Left forelimb (tissue), 1 donor: Measurements from ENCODE around the gene GALNT7.
"Not testable (repeated sequence)": the region's sequence is repeated elsewhere in the genome, so short reads cannot be mapped to it uniquely, and the experiment has no call there.

Experiments
- DNase-seq: peaks from one replicate; pipeline ENCODE4 v3.0.0-alpha.2; 2018; ENCODE audit warnings: low spot score

The GALNT7 gene, protein sequence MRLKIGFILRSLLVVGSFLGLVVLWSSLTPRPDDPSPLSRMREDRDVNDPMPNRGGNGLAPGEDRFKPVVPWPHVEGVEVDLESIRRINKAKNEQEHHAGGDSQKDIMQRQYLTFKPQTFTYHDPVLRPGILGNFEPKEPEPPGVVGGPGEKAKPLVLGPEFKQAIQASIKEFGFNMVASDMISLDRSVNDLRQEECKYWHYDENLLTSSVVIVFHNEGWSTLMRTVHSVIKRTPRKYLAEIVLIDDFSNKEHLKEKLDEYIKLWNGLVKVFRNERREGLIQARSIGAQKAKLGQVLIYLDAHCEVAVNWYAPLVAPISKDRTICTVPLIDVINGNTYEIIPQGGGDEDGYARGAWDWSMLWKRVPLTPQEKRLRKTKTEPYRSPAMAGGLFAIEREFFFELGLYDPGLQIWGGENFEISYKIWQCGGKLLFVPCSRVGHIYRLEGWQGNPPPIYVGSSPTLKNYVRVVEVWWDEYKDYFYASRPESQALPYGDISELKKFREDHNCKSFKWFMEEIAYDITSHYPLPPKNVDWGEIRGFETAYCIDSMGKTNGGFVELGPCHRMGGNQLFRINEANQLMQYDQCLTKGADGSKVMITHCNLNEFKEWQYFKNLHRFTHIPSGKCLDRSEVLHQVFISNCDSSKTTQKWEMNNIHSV

DNA sequence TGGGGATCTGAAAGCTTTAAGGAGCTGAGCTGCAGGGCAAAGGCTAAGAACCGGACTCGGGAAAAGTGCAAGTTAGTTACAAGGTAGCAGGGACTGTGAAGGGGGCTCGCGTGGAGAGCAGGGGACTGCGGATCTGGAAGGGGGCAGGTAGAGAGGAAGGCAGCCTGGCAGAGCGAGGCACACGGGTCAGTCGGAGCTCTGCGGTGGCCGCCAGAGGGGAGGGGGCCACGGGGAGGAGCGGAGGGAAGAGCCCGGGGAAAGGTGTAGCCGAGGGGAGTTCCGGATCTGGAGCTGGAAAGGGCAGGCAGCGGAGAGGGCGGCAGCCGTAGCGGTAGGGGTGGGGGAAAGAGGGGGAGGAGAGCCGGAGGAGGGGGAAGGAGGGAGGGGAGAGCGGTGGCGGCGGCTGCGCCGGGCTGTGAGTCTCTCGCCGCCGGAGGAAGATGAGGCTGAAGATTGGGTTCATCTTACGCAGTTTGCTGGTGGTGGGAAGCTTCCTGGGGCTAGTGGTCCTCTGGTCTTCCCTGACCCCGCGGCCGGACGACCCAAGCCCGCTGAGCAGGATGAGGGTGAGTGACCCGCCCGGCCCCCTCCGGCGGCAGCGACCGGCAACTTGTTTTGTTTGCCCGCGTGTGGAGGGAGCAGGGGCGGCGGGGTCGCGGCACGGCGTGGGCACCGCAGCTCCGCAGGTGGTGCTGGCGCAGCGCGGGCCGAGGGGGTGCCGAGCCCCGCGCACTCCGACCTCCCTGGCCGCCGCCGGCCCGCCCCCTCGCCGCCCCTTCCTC is at the start of gene GALNT7:
Gene GALNT7, plus strand, starts transcription at position 416 of the 782 bp plus-strand sequence. Its CDS starts 25 bp downstream, at position 441.
- peak; percentile 87 for DNase-seq

DNA sequence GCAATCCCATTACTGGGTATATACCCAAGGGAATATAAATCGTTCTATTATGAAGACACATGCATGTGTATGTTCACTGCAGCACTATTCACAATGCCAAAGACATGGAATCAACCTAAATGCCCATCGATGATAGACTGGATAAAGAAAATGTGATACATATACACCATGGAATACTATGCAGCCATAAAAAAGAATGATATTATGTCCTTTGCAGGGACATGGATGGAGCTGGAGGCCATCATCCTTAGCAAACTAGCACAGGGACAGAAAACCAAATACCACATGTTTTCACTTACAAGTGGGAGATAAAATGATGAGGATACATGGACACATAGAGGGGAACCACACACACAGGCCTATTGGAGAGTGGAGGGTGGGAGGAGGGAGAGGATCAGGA is 49.8 kb upstream of the GALNT7 start:
- DNase-seq: not testable (repeated sequence)

DNA sequence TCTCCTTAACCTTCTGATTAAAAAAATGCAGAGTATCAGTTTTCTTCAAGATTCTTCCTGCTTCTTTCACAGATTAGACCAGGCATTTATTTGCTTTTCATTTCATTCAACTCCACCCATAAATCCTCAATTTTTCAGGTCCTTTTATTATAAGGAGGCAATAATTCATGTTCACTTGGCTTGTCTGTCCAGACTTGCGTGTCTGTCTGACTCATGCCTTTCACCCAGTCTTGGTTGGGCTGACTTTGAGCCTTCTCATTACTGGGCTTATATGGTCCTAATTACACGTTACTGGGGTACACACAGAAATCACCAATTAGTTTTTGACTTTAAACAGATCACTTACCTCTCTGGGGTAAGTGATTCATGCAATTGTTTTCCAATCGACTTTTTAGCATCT is 48.8 kb upstream of the GALNT7 start:
- no peak for DNase-seq

DNA sequence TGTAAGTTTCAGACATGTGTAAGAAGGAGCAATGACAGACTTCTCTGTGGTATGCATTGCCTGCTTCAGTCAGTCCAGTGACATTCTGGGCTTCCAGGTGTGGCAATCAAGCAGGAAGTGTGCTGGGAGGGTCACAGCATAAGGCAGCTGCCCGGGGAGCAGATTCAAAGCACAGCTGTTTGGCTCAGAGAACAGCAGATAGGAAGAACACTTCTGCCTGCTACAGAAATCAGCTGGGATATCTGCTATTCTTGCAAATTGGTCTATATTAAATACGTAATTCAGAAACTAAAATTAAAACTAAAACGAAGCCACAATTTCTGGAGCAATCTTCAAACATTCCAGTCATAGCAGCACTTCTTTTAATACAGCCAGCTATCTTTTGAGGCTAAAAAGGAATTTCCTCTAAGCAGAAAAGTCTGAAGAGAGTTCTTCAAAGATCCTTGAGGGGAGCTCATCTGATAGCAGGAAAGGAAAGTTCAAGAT is 47.5 kb upstream of the GALNT7 start:
- no peak for DNase-seq

DNA sequence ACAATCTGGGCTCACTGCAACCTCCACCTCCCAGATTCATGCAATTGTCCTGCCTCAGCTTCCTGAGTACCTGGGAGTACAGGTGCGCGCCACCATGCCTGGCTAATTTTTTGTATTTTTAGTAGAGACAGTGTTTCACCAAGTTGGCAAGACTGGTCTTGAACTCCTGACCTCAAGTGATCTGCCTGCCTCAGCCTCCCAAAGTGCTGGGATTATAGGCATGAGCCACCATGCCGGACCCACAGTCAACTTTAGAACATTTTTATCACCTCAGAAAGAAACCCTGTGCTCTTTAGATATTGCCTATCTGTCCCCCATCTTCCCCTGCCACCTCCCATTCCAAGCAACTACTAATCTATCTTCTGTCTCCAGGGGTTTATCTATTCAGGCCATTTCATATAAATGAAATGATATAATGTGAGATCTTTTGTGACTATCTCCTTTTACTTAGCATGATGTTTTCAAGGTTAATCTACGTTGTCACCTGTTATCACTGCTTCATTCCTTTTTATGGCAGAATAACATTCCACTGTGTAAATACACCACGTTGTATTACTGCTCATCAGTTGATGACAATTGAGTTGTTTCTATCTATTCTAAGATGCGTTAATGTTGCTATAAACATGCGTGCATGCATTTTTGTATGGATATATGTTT is 44.3 kb upstream of the GALNT7 start:
- DNase-seq: no peak

DNA sequence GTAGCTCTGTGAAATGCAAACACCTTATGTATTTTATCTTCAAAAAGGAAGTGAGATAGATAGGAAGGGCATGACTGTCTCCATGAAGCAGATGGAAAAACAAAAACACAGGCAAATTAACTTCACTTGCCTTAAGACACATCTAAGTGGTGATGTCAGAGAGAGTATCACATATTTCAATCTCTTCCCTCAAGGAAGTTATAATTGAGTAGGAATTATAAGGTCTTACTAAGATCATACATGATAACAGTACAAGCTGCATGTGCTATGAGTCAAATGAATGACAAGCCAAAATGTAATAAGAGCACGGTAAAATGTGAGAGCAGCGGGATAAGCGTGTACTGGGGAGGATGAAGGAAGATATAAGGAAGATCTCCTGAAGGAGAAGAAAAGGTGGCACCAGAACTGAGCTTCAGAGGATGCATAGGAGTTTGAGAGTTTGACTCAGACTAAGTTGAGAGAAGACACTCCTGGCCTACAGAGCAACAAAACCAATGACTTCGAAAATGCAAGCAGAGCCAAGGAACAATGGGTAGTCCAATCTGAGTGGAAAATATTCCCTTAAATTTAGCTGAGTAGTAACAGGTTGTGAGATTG is 43.3 kb upstream of the GALNT7 start:
- no peak for DNase-seq

DNA sequence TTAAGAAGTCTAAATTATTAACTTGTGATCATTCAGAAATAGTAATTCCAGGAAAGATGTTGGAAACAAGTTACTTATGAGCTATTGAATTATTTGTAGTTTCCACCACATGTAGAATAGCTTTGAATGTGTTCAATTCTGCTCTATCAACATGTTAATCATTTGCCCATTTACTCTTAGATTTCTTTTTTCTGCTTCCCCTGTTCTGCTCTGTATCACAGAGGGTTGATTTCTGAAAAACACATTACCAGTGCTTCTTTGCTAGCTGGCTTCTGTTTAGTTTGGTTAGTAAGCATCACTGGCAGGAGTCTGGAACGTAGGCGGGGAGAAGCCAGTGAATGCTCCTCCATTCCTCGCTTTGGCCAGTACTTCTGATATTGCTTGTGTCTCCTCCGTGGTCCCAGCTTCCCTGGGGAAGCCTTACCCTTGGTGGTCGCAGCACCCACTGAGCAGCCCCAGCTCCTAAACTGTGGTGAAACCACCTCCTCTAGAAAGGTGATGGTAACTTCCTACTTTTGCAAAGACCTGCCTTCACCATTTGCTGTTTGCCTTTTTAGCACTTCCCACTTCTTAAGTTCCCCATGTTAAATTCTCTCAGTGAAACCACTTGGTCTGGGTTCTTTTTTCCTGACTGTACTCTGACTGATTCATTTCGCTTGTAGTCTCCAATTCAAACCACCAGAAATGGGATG is 40.3 kb upstream of the GALNT7 start:
- no peak for DNase-seq

DNA sequence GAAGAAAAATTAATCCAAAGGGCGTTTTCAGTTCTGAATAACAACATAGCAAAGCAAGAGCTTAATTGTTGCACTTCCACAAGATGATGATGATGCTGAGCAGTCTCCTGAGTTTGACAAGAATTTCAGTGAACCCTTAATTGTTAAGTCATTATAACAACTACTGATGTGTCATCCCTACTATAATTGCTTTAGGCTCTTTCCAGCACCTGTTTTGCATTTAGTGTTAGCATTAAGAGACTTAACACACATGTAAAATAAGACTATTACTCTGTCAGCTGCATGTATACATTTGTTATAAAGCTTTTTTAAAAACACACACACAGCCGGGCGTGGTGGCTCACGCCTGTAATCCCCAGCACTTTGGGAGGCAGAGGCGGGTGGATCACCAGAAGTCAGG is 37.9 kb upstream of the GALNT7 start:
- no peak for DNase-seq

DNA sequence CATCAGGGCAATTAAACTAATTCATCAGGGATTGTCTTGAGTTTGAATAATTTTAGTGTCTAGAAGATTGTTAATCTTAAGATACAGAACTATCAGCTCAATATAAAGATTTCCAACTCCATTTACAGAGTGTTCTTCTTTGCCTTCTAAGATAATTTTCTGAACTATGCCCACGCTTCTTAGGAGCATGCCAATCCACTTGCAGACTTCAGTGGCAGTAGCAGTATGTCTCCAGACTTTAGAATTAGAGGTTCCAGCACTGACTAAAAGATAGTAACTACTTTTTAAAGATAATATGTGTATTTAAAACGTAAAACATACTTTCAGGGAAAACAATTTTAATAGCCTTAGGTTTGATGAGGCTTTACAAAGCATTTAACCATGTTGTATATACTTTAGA is 34.2 kb upstream of the GALNT7 start:
- no peak for DNase-seq

DNA sequence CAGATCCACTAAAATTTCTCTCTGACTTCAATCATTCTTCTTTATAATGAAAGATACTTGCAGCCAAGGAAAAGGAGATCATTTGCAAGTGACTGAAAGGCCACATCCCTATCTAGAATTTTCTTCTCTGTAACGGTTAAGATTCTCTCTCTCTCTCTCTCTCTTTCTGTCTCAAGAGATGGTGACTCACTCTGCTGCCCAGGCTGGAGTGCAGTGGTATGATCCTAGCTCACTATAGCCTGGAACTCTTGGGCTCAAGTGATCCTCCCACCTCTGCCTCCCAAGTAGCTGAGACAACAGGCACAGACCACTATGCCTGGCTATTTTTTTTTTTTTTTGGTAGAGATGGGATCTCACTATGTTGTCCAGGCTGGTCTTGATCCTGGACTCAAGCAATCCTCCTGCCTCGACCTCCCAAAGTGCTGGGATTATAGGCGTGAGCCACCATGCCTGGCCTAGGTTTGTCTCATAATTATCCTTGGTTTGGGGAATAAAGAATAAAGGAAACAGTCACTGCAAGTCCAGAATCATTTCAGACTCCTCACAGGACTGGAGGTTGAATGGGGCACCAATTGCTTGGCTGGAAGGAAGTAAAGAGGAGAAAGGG is 33.3 kb upstream of the GALNT7 start:
- no peak for DNase-seq

DNA sequence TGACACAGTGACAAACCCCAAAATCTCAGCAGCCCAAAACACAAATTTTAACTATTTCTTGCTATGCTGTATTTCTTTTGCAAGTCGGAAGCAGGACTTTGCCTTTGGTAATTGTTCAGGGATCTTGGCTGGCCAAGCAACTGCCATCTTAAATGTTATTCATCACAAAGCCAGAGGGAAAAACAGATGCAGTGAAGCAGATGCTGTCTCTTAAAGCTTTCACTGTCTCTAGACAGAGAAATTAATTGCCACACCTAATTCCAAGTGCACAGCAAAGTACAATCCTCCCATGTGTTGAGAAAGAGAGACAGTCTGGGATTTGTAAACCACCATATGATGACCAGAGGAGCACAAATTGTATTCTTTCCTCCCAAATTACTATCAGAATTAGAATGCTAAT is 30.0 kb upstream of the GALNT7 start:
- no peak for DNase-seq

DNA sequence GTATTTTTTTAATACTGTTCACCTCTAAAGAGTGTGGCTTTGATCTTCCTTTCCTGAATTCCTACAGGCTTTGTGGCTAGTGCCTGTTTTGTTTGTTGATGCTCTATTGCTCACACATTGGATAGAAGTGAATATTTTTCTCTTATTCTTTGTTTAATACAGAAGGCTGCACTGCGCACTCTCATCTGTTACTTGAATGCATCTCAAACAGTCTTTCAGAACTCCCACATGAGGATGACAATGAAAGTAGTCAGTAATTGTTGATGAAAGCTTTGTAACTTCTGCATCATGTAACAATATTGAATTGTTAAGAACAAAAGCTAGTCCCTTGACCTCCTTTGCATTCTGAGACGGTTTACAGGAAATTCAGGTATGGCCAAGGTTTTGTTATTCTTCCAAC is 29.1 kb upstream of the GALNT7 start:
- DNase-seq: no peak

DNA sequence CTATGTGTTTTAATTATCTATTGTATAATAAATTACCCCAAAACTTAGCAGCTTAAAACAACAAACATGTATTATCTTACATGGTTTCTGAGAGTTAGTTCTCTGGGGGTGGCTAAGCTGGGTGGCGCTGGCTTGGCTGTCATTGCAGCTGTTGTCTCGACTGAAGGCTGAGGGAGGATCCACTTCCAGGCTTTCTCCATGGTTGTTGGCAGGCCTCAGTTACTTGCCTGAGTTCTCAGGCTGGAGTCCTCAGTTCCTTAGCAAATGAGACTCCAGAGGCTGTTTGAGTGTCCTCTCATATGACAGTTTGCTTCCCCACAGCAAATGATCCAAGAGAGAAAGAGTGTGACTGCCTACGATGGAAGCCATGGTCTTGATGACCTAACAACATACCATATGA is 23.5 kb upstream of the GALNT7 start:
- no peak for DNase-seq

DNA sequence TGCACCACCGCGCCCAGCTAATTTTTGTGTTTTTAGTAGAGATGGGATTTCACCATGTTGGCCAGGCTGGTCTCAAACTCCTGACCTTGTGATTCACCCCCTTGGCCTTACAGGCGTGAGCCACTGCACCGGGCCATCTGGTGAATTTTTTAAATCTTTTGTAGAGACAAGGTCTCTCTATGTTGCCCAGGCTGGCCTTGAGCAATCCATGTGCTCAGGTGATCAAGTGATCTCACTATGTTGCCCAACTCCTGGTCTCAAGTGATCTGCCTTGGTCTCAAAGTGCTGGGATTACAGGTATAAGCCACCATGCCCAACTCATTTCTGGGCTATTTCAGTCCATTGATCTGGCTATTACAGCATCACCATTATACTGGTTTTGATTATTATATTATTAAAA is 22.2 kb upstream of the GALNT7 start:
- no peak for DNase-seq

DNA sequence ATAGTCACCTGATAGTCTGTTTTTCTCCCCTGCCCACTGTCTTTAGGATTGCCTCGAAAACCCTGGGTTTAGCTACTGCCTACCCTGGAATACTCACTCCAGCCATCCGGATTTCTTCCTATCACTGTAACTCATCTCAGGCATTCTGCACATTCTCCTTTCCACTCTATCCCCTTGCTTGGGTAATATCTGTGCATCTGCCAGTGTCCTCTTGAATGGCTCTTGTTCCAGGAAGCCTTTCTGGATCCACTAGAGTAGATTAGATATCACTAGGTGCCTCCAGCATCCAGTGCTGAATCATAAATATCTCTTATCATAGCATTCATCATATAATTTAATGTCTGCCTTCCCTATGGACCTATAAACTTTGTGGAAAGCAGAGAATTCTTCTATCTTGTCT is 17.1 kb upstream of the GALNT7 start:
- no peak for DNase-seq

DNA sequence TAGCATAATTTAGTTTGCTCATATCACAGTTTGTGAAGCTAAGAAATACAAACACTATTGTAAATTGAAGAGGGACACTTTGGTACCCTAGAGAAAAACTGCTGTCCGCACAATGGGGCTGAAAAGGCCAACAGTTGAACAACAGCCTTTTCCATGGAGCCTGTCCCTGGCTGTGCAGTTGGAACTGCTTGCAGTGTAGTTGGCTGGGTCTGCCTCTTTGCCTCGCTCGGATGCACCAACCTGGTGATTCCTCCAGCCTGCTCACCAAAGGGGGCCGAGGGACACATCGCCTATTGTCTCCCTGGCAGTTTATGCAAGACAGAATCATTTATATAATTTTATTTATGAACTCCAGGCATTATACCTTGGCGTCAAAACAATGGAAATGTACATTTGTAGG is 16.5 kb upstream of the GALNT7 start:
- no peak for DNase-seq

DNA sequence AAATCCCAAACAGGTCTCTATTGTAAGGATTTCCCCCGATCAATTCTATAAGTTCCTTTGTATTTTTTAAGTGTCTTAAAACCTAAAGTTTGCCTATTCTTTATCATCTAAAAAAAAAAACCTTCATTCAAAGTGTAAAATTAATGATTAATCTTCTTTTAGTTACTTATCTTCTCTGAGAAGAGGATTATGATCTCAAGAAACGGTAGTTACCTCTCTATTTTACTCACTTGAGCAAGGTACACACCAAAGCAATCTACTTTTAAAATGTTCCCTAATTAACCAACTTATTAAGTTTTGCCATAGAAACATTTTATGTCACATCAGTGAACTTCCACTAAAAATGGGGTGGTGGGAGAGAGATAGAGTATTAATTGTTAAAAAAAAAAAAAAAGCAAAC is 15.2 kb upstream of the GALNT7 start:
- no peak for DNase-seq

DNA sequence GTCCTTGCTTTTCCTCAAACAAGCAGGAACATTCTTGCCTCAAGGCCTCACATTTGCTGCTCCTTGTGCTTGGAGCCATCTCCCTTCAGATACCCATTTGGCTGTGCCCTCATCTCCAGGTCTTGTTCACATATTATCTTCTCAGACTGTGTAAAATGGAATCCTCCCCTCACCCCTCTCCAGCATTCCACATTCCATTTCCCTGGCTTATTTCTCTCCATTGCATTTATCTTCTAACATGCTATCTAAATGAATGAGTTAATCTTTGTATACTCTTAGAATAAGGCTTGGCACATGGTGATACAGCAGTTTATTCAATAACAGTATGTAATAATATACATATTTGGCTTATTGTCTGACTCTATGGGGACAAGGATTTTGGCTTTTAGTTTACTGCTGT is 8.8 kb upstream of the GALNT7 start:
- DNase-seq: no peak

DNA sequence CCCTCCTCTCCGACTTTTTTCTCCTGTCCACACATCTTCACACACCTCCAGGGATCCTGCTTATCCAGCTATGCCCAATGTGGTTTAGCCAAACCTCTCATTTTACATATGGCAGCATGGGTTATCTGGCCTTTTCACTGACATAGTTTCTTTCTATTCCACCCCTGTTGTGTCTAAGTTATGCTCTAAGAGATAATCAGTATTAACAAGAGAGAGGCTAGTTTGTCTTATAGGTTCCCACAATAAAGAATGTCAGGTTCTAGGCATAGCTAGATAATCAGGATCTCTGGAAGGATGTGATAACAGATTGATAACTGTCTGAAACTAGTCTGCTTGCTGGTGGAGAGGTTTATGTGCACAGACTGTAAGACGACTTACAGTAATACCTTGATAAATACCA is 7.7 kb upstream of the GALNT7 start:
- DNase-seq: no peak

DNA sequence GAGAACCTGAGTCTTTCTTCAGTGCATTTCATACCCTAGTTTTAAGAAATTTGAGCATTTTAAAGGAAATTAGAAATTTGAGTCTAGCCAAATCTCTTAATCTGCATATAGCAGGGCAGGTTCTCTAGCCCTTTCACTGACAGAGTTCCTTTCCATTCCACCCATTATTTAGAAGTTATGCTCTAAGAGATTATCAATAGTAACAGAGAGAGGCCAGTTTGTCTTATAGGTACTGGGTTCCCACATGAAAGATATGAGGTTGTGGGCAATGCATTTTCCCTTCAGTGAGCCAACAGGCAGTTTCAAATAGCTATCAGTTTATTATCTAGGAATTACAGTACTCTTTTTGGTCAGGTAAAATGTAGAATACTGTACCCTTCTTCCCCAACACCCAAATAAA is 7.3 kb upstream of the GALNT7 start:
- DNase-seq: no peak

DNA sequence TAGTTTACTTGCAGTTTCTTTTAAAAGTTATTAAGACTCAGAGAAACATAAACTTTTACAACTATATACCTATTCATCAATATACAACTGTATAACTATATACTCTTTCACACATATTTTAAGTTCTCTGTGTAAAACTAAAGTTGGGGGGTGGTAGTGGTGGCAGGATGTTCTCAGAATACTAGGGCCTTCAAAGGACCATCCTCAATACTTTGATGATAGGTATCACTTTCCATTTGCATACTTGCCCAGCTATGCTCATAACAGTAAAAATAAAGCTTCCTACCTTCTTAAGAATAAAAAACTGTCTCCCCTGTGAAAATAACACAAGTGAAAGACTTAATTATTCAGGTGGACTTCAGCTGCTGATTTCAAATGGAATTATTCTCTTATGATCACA is 2.9 kb upstream of the GALNT7 start:
- no peak for DNase-seq
